Neuronal stem cell (in vitro differentiated cells): ENCODE results near the gene FIZ1.

Experiments
- DNase-seq: peaks from one replicate; pipeline ENCODE4 v3.0.0-alpha.2; 2013; ENCODE audit warnings: low spot score
- H2AFZ ChIP-seq: one replicate; pipeline ENCODE4 v1.6.1; 2013; ENCODE audit warnings: mild to moderate bottlenecking, low read length, inconsistent platforms
- H2AK5ac ChIP-seq: 2 replicates; pipeline ENCODE4 v1.6.1; 2013; ENCODE audit warnings: low read depth, mild to moderate bottlenecking, inconsistent platforms, low read length, moderate library complexity, mixed read lengths
- H2BK120ac ChIP-seq: 2 replicates; pipeline ENCODE4 v1.6.1; 2013; ENCODE audit warnings: low read depth, mild to moderate bottlenecking, inconsistent platforms, low read length, moderate library complexity, mixed read lengths
- H2BK12ac ChIP-seq: one replicate; pipeline ENCODE4 v1.6.1; 2013; ENCODE audit warnings: low read length, inconsistent platforms
- H2BK15ac ChIP-seq: 2 replicates; pipeline ENCODE4 v1.6.1; 2013; ENCODE audit warnings: mild to moderate bottlenecking, low read length, inconsistent platforms, mixed read lengths
- H2BK5ac ChIP-seq: one replicate; pipeline ENCODE4 v1.6.1; 2013; ENCODE audit warnings: inconsistent platforms, mild to moderate bottlenecking, low read length, moderate library complexity
- H3K14ac ChIP-seq: one replicate; pipeline ENCODE4 v1.6.1; 2013; ENCODE audit warnings: low read length, inconsistent platforms
- H3K18ac ChIP-seq: 2 replicates; pipeline ENCODE4 v1.6.1; 2013; ENCODE audit warnings: low read length, inconsistent platforms
- H3K23ac ChIP-seq: 2 replicates; pipeline ENCODE4 v1.6.1; 2013; ENCODE audit warnings: low read depth, mild to moderate bottlenecking, mixed read lengths, low read length, inconsistent platforms; ENCODE audit not compliant: poor library complexity
- H3K27ac ChIP-seq: replicated peaks from 3 replicates; pipeline ENCODE4 v1.5.1; 2013; ENCODE audit warnings: low read length, inconsistent platforms
- H3K27me3 ChIP-seq, 3 experiments: 2 replicates each; pipeline ENCODE4 v1.6.1; 2013; ENCODE audit warnings: low read length in 3 of 3, mild to moderate bottlenecking in 2 of 3, inconsistent platforms in 1 of 3, low read depth in 1 of 3, mixed read lengths in 1 of 3, moderate library complexity in 1 of 3; ENCODE audit not compliant: control insufficient read depth in 3 of 3, insufficient read depth in 3 of 3
- H3K36me3 ChIP-seq, 2 donors: replicated peaks in 1 of 2; 2 replicates each; pipeline ENCODE4 v1.6.1; 2013; ENCODE audit warnings: low read length in 2 of 2; ENCODE audit not compliant: control insufficient read depth in 2 of 2, insufficient read depth in 2 of 2
- H3K4ac ChIP-seq: 2 replicates; pipeline ENCODE4 v1.6.1; 2013; ENCODE audit warnings: inconsistent platforms, mild to moderate bottlenecking, low read length, moderate library complexity
- H3K4me1 ChIP-seq, 2 donors: 1 replicate in 1 of 2; 2 replicates in 1 of 2; pipeline ENCODE4 v1.6.1; 2013; ENCODE audit warnings: low read length in 2 of 2, low read depth in 1 of 2; ENCODE audit not compliant: control insufficient read depth in 2 of 2, insufficient read depth in 1 of 2
- H3K4me2 ChIP-seq: one replicate; pipeline ENCODE4 v1.6.1; 2013; ENCODE audit warnings: mild to moderate bottlenecking, low read length, inconsistent platforms; ENCODE audit not compliant: insufficient read depth, poor library complexity, severe bottlenecking
- H3K4me3 ChIP-seq, 2 donors: 2 replicates each; pipeline ENCODE4 v1.5.1; 2013; ENCODE audit warnings: low read length in 2 of 2, mild to moderate bottlenecking in 2 of 2, inconsistent platforms in 1 of 2, moderate library complexity in 1 of 2
- H3K79me1 ChIP-seq: one replicate; pipeline ENCODE4 v1.6.1; 2013; ENCODE audit warnings: low read depth, mild to moderate bottlenecking, inconsistent platforms, low read length, moderate library complexity
- H3K9ac ChIP-seq: one replicate; pipeline ENCODE4 v1.6.1; 2013; ENCODE audit warnings: mild to moderate bottlenecking, low read depth, low read length, inconsistent platforms; ENCODE audit not compliant: poor library complexity
- H3K9me3 ChIP-seq, 2 donors: replicated peaks in 1 of 2; 2 replicates each; pipeline versions ENCODE3 to v1.6.1; 2013; ENCODE audit warnings: low read length in 2 of 2, mild to moderate bottlenecking in 2 of 2, inconsistent platforms in 1 of 2, low read depth in 1 of 2, mixed read lengths in 1 of 2, moderate library complexity in 1 of 2; ENCODE audit not compliant: control insufficient read depth in 2 of 2, insufficient read depth in 1 of 2
- H4K8ac ChIP-seq: one replicate; pipeline ENCODE4 v1.6.1; 2013; ENCODE audit warnings: low read depth, mild to moderate bottlenecking, inconsistent platforms, low read length, moderate library complexity
- H4K91ac ChIP-seq: one replicate; pipeline ENCODE4 v1.6.1; 2013; ENCODE audit warnings: low read length, low read depth, mild to moderate bottlenecking, inconsistent platforms; ENCODE audit not compliant: poor library complexity
- WGBS, 2 donors: extraction: QIAGEN DNeasy Blood & Tissue Kit; methylation state at CpG; one replicate each; pipeline ENCODE4 v1.1.7; 2013; ENCODE audit warnings: missing lambda C conversion rate in 2 of 2, mixed read lengths in 1 of 2; ENCODE audit not compliant: insufficient read length in 2 of 2, insufficient replicate concordance in 1 of 2; ENCODE audit errors: extremely low coverage in 2 of 2; 5-methylcytosine and 5-hydroxymethylcytosine counted together

FIZ1 gene

GRCh38 chr19:55641426-55642152 is 42.3 kb upstream of the FIZ1 start:
- Histone ChIP-seq H3K4me1 (peaks cover 17 to 21% of the 10 kb centered on the region in 2 donors), H3K23ac (peak overlapping the region; percentile 98), H3K4me3 (peak overlapping the region; percentile 86 to 94), H2BK120ac (peak overlapping the region; percentile 81), H2AK5ac (peak overlapping the region; percentile 93), H3K4me2 (peak overlapping the region; percentile 93), H3K27me3 (no peaks in the 10 kb centered on the region), H3K27ac (peak overlapping the region; percentile 79), H3K36me3 (peaks cover 15 to 23% of the 10 kb centered on the region in 2 donors), H3K79me1 (peaks cover 36% of the 10 kb centered on the region), H4K91ac (no peak overlapping the region), H2BK5ac (peak overlapping the region; percentile 94), H3K18ac (peak overlapping the region; percentile 97), H3K9me3 (no peaks in the 10 kb centered on the region), H3K14ac (peak overlapping the region; percentile 14), H3K9ac (peak overlapping the region; percentile 86), H2BK12ac (no peak overlapping the region), H2AFZ (peak overlapping the region; percentile 88), H2BK15ac (peak overlapping the region; percentile 75), H3K4ac (peak overlapping the region; percentile 46), H4K8ac (peak overlapping the region; percentile 4)
- DNase-seq: no peak
- no CpG with 5 or more reads among the region's 25 CpGs for WGBS, 2 donors

DNA sequence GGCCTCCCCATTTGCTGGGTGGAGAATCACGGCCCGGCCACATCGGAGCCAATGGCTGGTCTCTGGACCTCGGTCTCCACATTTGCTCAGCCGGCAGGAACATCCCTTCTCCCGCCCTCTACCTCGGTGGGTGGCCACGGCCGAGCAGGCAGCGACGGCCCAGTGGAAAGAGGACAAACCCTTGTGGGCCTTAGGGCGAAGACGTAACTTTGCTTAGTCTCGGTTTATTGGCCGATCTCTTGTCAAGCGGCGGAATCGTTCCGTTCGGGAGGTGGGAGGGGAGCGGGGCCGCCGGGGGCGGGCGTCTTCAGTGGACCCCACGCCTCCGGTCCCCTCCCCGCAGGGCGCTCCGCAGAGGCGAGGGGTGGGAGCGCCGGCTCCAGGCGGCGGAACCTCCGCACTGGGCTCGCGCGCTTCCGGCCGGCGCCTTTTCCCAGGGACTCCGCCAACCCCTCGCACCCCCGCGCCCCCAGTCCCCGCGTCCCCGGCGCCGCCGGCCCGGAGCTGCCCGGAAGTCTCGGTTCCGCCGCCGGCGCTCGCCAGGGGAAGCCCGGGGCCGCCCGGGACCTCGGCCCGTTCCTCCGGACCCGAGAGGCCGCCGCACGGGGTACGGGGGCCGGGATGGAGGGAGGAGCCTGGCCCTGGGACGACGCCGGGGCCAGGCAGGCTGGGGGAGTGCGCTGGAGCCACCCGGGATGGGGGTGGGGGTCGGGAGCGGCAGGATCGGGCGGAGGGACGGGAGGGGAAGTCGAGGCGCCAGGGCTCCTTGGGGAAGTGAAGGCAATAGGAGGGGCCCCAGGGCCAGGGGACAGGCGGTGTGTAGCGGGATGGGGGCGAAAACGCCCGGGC is 41.5 kb upstream of the FIZ1 start, which contains the start of gene ZNF580:
ZNF580 (plus strand) TSS at position 426 of the 849 bp plus-strand sequence. CDS start 1,507 bp downstream, outside the sequence.
- H3K4ac ChIP-seq: peak within 1 kb of the TSS; percentile 93

GRCh38 chr19:55640043-55640576 is 40.8 kb upstream of the FIZ1 start:
- peak overlapping the region; percentile 86 to 94 for H3K4me3 ChIP-seq
- no peak for DNase-seq
- no CpG with 5 or more reads among the region's 38 CpGs for WGBS, 2 donors

More for the DNA sequence above, 41.5 kb upstream of the FIZ1 start, which contains the start of gene ZNF580:
- Histone ChIP-seq H3K9me3 (no peaks in the 10 kb centered on the region), H2BK120ac (peak within 1 kb of the TSS; percentile 91), H2BK5ac (peak within 1 kb of the TSS; percentile 94), H3K36me3 (peaks cover 15 to 22% of the 10 kb centered on the region in 2 donors), H3K4me3 (peak within 1 kb of the TSS; percentile 86 to 94), H2AFZ (peak within 1 kb of the TSS; percentile 88), H3K18ac (peak within 1 kb of the TSS; percentile 97), H2BK15ac (peak within 1 kb of the TSS; percentile 75), H3K27me3 (no peaks in the 10 kb centered on the region), H4K91ac (peak within 1 kb of the TSS; percentile 92), H3K4me2 (peak within 1 kb of the TSS; percentile 93), H3K27ac (peak within 1 kb of the TSS; percentile 79), H4K8ac (peak within 1 kb of the TSS; percentile 70), H3K4me1 (peaks cover 23 to 24% of the 10 kb centered on the region in 2 donors), H3K79me1 (peaks cover 41% of the 10 kb centered on the region), H3K23ac (peak within 1 kb of the TSS; percentile 98), H3K9ac (peak within 1 kb of the TSS; percentile 92), H2BK12ac (no peak within 1 kb of the TSS), H2AK5ac (peak within 1 kb of the TSS; percentile 98), H3K14ac (peak within 1 kb of the TSS; percentile 14)
- no CpG with 5 or more reads among the region's 89 CpGs for WGBS, 2 donors
- DNase-seq: peak; percentile 65

More at GRCh38 chr19:55640043-55640576, 40.8 kb upstream of the FIZ1 start:
- Histone ChIP-seq H2BK5ac (no peak overlapping the region), H2BK120ac (peak overlapping the region; percentile 91), H2AFZ (peak overlapping the region; percentile 88), H4K91ac (peak overlapping the region; percentile 92), H3K14ac (no peak overlapping the region), H2AK5ac (peak overlapping the region; percentile 98), H2BK12ac (no peak overlapping the region), H4K8ac (peak overlapping the region; percentile 70), H3K27ac (peak overlapping the region; percentile 79), H3K4ac (peak overlapping the region; percentile 93), H3K79me1 (peaks cover 46% of the 10 kb centered on the region), H2BK15ac (peak overlapping the region; percentile 45), H3K9me3 (no peaks in the 10 kb centered on the region), H3K18ac (peak overlapping the region; percentile 90), H3K36me3 (peaks cover 10 to 15% of the 10 kb centered on the region in 2 donors), H3K23ac (peak overlapping the region; percentile 98), H3K9ac (peak overlapping the region; percentile 92), H3K27me3 (no peaks in the 10 kb centered on the region), H3K4me2 (peak overlapping the region; percentile 93), H3K4me1 (peaks cover 27 to 30% of the 10 kb centered on the region in 2 donors)
